HG03108 (cell line): ENCODE results near the gene RSL1D1.
A peak's percentile ranks its signal among the peaks of the same experiment; 100 is the strongest.

Experiments used
- ATAC-seq: cut with Tn5 transposase; IDR thresholded peaks from one replicate; pipeline ENCODE4 v1.9.1; 2021; ENCODE audit warnings: moderate library complexity; ENCODE audit not compliant: unreplicated experiment

Gene RSL1D1

GRCh38 chr16:11851294-11852091, at the start of gene RSL1D1:
Gene RSL1D1 (minus strand): TSS chr16:11851542. CDS start chr16:11851512, 30 bp downstream.
- ATAC-seq = peak; percentile 82

- no peak for ATAC-seq
These were observed 49.7 kb upstream of the RSL1D1 start for GRCh38 chr16:11901091-11901490.

- ATAC-seq = no peak
These were observed 45.3 kb upstream of the RSL1D1 start for GRCh38 chr16:11896486-11897176.

GRCh38 chr16:11893571-11893970, 42.2 kb upstream of the RSL1D1 start:
- no peak for ATAC-seq

GRCh38 chr16:11892761-11893160, 41.4 kb upstream of the RSL1D1 start:
- ATAC-seq = no peak

- ATAC-seq = no peak
These were observed 39.1 kb upstream of the RSL1D1 start for GRCh38 chr16:11890231-11890965.

- ATAC-seq = no peak
These were observed 35.5 kb upstream of the RSL1D1 start for GRCh38 chr16:11886881-11887280.

- no peak for ATAC-seq
These were observed 32.7 kb upstream of the RSL1D1 start for GRCh38 chr16:11884035-11884434.

GRCh38 chr16:11880007-11880406, 28.7 kb upstream of the RSL1D1 start:
- no peak for ATAC-seq

- ATAC-seq = no peak
These were observed 26.0 kb upstream of the RSL1D1 start for GRCh38 chr16:11877374-11877773.

GRCh38 chr16:11876306-11876705, 25.0 kb upstream of the RSL1D1 start:
- ATAC-seq = no peak

- no peak for ATAC-seq
These were observed 24.4 kb upstream of the RSL1D1 start for GRCh38 chr16:11875721-11876120.

- ATAC-seq = no peak
These were observed 19.9 kb upstream of the RSL1D1 start for GRCh38 chr16:11871193-11871592.

GRCh38 chr16:11870399-11870798, 19.1 kb upstream of the RSL1D1 start:
- ATAC-seq = no peak

- ATAC-seq = no peak
These were observed 18.2 kb upstream of the RSL1D1 start for GRCh38 chr16:11869353-11870228.

GRCh38 chr16:11868412-11868980, 17.2 kb upstream of the RSL1D1 start:
- ATAC-seq = no peak

- no peak for ATAC-seq
These were observed 11.1 kb upstream of the RSL1D1 start for GRCh38 chr16:11862489-11862888.

GRCh38 chr16:11857161-11857560, 5.8 kb upstream of the RSL1D1 start:
- no peak for ATAC-seq

- ATAC-seq = no peak
These were observed 909 bp upstream of the RSL1D1 start for GRCh38 chr16:11852092-11852809.

GRCh38 chr16:11848842-11849241, 2.5 kb downstream of the RSL1D1 start:
- ATAC-seq = no peak
